ENCODE data around the gene CIBAR2.

GRCh38 chr16:85114909-85115567 is 2.8 kb upstream of the CIBAR2 start:
- peak; percentile 87 to 99 (median 98) for TF ChIP-seq CTCF (IDR thresholded peaks at IDR 0.05)
- TF ChIP-seq POLR2A (IDR thresholded peaks at IDR 0.05), result no peak
